Esophagus muscularis mucosa (tissue), 4 donors: ENCODE results near the gene CYP2J2.

Experiments used
- EP300 ChIP-seq: sonication (generic); formaldehyde crosslinking; IDR thresholded peaks from one replicate; pipeline ENCODE4 v1.6.1; 2017; ENCODE audit warnings: antibody characterized with exemption
- POLR2A ChIP-seq: fragments of 450-650 bp; IDR thresholded peaks from one replicate; pipeline ENCODE4 v1.6.1; 2017; ENCODE audit warnings: antibody characterized with exemption, moderate library complexity, mild to moderate bottlenecking, low read depth
- TF ChIP-seq, protein P1 (sequence below), 3 experiments: fragments of 200-600 bp in 2 of 3; fragments of 450-650 bp in 1 of 3; sonication (generic) in 2 of 3; IDR thresholded peaks; one replicate each; pipeline ENCODE4 v1.5.1; 2017 to 2019; ENCODE audit warnings: antibody characterized with exemption in 3 of 3, mild to moderate bottlenecking in 2 of 3, moderate library complexity in 1 of 3

DNA sequence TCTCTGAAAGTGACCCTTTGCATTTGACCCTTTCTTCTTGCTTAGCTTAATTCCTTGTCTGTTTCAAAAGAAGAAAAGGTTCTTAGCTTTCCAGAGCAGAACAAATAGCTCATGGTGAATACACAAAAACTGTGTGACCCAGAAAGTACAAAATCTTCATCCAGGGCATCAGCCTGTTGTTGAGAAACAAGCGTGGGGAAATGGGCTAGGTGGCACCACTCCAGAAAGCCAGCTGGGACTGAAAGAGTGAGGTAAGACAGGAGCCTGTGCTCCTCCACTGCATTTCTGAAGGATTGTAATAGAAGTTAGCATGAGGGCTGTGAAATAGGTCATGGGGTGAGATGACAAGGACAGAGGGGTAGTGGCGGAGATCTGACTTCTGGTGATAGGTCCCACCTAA, 45.8 kb downstream of the CYP2J2 start:
- TF ChIP-seq, protein P1, sequence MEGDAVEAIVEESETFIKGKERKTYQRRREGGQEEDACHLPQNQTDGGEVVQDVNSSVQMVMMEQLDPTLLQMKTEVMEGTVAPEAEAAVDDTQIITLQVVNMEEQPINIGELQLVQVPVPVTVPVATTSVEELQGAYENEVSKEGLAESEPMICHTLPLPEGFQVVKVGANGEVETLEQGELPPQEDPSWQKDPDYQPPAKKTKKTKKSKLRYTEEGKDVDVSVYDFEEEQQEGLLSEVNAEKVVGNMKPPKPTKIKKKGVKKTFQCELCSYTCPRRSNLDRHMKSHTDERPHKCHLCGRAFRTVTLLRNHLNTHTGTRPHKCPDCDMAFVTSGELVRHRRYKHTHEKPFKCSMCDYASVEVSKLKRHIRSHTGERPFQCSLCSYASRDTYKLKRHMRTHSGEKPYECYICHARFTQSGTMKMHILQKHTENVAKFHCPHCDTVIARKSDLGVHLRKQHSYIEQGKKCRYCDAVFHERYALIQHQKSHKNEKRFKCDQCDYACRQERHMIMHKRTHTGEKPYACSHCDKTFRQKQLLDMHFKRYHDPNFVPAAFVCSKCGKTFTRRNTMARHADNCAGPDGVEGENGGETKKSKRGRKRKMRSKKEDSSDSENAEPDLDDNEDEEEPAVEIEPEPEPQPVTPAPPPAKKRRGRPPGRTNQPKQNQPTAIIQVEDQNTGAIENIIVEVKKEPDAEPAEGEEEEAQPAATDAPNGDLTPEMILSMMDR (IDR thresholded peaks at IDR 0.05), result no peak
- TF ChIP-seq POLR2A (no peak), EP300 (no peak)
